ENCODE data around the gene TJP3.

Gene TJP3

DNA sequence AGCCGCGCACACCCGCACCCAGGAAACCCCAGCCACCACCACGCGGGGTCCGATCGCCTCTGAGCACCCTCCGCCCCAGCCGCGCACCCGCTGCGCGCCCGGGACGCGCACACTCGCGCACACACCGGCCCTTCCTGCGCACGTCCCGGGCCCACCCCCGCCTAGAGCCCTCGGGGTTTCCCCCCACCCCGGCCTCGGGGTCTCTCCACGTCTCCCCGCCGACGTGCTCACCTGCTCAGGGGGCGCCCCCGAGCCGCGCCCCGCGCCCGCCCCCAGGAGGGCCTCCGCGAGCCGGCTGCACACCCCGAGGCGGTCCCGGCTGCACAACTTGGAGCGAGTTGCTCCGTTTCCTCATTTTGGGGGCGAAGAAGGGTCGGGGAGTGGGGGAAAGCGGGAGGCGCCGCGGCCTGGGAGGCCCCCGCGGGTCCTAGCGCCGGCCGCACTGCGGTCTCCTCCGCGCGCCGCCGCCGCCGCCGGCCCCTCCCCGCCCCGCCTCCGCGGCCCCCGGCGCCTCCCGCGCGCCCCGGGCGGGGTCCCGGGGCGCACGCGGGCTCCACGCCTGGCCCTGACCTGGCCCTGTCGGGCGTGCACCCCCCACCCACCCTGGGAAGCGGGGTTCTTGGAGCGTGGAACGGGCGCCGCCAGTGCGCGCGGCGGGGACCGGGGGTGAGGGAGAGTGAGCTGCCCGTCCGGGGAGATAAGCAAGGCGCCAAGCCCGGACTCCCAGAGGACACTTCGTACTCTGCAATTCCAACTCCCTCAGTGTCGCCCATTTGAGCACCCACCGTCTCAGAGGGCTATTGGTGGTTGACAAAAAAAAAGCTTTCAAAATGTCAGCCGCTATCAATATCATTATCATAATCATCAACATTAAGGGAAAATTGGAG, 78.0 kb downstream of the TJP3 start, which contains the start of gene MATK:
Gene MATK (minus strand): TSS at position 444 of the 887 bp plus-strand sequence. CDS start 1,246 bp downstream, outside the sequence.
- DNase-seq = no peak

GRCh38 chr19:3788996-3789778, 81.0 kb downstream of the TJP3 start:
- DNase-seq = no peak

- DNase-seq = no peak
Measured at GRCh38 chr19:3790209-3790734, 82.1 kb downstream of the TJP3 start.

- no peak for DNase-seq
Measured at GRCh38 chr19:3790941-3791340, 82.8 kb downstream of the TJP3 start.

DNA sequence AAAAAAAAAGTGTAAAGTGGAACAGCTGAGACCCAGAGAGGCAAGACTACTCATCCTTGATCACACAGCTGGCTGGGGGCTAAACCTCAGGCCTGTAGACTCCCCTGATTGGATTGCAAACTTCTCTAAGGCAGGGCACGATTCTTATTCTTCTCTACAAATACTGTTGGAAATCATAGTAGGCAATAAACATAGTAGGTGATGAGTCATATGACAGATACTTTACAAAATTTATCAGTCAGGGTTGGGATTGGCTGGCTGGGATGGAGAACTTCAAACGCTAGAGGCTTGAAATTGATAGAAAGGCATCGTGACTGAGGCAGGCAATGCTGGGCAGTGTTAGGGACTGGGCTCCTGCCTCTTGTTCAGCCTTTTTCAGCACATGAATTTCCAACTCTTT, 83.9 kb downstream of the TJP3 start:
- DNase-seq = no peak

DNA sequence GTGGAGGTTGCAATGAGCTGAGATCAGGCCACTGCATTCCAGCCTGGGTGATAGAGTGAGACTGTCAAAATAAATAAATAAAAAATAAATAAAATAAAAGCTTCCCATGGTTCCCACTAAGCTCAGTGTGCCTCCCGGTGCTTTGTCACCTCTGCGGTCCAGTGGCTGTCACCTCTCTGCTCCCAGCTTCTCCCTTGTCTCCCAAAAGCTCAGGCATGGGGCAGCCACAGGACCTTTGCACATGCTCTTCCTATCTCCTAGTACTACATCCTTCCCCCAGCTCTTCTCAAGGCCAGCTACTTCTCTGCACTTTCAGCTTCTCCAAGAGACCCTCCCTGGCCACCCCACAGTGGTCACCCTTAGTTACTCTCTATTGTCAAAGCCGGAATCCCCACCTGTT, 85.6 kb downstream of the TJP3 start:
- DNase-seq = no peak

- DNase-seq = no peak
Measured at GRCh38 chr19:3796358-3796757, 88.2 kb downstream of the TJP3 start.

DNA sequence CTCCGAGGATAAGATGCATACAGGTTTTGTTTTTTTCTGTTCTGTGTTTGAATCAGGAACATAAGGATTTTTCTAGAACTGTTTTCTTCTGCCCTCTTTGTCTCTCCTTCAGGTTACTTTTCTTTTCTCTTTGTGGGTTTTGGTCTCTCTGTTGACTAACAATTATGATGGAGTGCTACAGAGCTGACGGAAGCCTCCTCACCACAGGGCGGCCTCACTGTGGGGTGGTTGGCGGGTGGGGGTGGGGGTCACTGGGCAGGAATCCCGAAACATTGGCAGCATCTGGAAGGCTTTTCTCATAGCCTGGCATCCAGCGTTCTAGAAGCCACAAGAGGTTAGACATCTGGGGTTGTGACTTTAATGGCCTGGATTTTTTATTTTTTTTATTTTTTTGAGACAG, 90.0 kb downstream of the TJP3 start:
- DNase-seq = no peak

Measured in NCI-H226 (cell line).